HS-27A (cell line): ENCODE measurements around the gene DIP2A.
"Not testable (repeated sequence)": the region's sequence is repeated elsewhere in the genome, so short reads cannot be mapped to it uniquely, and the experiment has no call there.

Experiments used
- DNase-seq: peaks from one replicate; pipeline ENCODE4 v3.0.0-alpha.2; 2012; ENCODE audit warnings: low read depth, missing footprints

Gene DIP2A

GRCh38 chr21:46448855-46449254 is 9.8 kb upstream of the DIP2A start:
- not testable (repeated sequence) for DNase-seq

GRCh38 chr21:46452710-46453109 is 6.0 kb upstream of the DIP2A start:
- DNase-seq: no peak

GRCh38 chr21:46454142-46454541 is 4.5 kb upstream of the DIP2A start:
- DNase-seq: no peak

DNA sequence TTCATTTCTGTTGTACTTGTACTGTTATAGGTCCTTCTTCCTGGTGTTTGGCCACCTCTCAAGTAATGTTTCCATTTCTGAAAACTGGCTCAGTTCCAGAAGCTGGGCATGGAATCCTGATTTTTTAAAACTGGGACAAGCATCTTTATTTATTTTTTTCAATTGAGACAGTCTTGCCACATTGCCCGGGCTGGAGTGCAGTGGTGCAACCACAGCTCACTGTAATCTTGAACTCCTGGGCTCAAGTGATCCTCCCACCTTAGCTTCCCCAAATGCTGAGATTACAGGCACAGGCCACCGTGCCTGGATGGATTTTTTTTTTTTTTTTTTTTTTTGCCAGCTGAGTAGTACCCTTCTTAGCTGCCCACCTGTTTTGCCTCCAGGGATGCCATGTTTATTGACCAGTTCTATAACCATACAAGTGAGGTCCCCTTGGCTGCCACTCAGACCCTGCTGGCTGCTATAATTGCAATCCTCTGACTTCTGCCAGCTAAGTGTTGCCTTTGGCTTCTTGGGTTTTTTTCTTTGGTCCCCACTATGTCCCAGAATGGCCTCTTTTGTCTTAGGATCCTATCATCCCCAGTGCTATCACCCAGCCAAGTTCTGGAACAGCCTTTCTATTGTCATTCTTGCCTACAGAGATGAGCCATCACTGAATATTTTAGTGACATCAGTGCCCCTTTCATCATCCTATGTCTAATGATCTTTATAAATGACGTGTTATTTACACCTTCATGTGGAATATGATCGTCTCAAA is 3.9 kb upstream of the DIP2A start:
- no peak for DNase-seq

GRCh38 chr21:46455575-46456385 is 2.9 kb upstream of the DIP2A start:
- DNase-seq: no peak

DNA sequence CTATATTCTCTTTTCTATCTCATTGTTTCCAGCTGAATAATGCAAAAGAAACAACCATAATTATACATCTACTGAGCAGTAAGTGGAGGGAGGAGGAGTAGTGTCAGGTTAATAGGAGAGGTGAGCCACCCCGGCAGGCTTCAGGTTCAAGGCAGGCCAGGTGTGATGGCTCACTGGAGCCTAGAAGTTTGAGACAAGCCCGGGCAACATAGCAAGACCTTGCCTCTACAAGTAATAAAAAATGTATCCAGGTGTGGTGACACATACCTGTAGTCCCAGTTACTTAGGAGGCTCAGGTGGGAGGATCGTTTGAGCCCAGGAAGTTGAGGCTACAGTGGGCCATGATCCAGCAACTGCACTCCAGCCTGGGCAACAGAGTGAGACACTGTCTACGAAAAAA is 1.9 kb upstream of the DIP2A start:
- no peak for DNase-seq

DNA sequence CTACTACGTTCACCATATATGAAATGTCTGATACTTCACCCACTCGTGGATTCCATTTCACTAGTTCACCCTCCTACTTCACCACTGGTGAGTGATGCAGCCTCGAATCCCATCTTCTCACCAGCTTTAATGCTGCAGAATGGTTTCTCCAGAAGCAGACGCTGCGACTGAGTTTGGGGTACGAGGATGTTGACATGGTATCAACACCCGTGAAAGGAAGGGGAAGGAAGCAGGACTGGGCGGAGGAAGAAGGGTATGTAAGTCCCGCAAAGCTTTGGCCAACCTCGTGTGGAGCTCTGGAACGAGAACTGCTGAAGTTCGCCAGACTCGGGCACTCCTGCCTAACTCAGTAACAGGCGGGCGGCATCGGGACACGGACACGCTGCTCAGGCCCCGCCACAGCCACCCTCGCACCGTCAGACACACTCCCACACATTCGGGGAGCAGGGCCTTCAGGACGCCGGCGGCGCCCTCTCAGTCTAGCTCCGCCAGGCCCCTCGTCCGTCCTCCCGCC is 833 bp upstream of the DIP2A start:
- DNase-seq: peak; percentile 15

- DNase-seq: no peak
Measured at GRCh38 chr21:46459024-46459355, 299 bp downstream of the DIP2A start.

DNA sequence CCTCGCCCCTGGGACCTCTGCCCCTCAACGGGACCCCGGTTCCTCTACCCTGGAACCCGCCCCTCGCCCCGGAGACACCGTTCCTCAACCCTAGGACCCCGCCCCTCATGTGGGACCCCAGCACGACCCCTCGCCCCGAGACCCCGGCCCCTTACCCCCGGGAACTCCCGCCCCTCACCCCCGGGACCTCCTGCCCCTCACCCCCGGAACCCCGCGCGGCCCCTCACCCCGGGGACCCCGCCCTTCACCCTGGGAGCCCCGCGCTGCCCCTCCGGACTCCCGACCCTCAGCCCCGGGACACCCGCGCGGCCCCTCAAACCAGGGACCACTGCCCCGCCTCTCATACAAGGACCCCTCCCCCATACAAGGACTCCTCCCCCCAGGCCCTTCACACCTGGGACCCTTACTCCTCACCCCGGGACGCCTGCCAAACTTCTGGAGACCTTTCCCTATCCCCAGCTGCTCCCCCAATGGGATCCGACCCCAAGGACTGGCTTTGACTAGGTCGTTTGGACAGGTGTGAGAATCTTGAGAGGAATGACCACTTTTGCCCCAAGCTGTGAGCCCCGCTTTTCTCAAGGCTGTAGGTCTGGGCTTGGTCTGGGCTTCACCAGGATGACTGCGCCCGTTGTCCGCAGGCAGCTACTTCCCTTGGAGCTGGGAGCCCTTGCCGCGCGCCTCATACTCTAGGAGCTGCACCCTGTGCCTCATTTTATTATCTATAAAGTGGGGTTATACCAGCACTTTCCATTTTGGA is 843 bp downstream of the DIP2A start:
- no peak for DNase-seq

- no peak for DNase-seq
Measured at GRCh38 chr21:46461909-46462308, 3.2 kb downstream of the DIP2A start.

DNA sequence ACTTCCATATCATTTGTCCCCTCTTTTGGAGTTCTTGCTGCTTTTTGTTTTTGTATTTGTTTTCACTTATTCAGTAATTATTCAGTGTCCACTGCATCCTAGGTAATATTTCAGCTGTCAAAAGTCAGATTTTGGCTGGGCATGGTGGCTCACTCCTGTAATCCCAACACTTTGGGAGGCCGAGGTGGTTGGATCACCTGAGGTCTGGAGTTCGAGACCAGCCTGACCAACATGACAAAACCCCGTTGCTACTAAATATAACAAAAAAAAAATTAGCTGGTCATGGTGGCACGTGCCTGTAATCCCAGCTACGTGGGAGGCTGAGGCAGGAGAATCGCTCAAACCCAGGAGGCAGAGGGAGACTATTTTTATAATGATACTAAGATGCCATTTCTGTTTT is 6.5 kb downstream of the DIP2A start:
- DNase-seq: not testable (repeated sequence)

- DNase-seq: no peak
Measured at GRCh38 chr21:46465651-46466050, 7.0 kb downstream of the DIP2A start.

- DNase-seq: no peak
Measured at GRCh38 chr21:46468108-46468774, 9.6 kb downstream of the DIP2A start.

DNA sequence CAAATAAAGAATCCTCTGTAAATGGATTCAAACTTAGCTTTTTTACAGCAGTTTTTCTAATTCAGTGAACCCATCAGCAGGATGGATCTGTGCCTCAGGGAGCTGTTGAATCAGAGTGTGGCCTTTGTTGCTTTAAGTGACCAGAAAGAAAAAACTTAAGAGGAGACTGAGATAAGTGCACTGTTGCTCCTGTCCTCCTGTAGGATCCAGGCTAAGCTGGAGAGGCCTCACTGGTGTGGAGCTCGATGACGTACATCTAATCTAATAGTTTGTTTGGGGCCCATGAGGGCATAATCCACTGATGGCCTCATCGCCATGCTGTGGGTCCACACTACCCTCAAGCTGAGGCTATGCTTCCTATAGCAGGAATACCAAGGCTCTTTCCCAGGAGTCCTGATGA is 10.6 kb downstream of the DIP2A start:
- no peak for DNase-seq

- no peak for DNase-seq
Measured at GRCh38 chr21:46471514-46471913, 12.8 kb downstream of the DIP2A start.

GRCh38 chr21:46472246-46472645 is 13.6 kb downstream of the DIP2A start:
- no peak for DNase-seq

- no peak for DNase-seq
Measured at GRCh38 chr21:46474382-46474781, 15.7 kb downstream of the DIP2A start.

DNA sequence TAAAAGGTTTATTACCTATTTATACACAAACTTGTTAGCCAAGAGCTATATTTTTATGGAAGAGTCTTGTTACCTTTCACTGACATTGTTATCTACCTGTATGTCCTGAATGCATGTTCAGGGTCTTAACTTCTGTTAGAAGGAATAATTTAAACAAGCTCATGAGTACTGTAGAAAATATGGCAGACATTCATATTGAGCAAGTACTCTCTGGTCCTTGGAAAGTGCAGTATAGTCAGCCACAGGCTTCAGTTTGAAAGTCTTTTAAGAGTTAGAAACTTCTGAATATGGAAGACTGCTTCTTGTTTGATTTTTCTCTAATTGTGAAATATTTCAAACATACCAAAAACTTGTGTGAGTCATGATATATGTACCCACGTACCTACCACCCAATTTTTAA is 16.6 kb downstream of the DIP2A start:
- DNase-seq: no peak

GRCh38 chr21:46477765-46478164 is 19.1 kb downstream of the DIP2A start:
- DNase-seq: no peak

- DNase-seq: no peak
Measured at GRCh38 chr21:46478910-46479309, 20.2 kb downstream of the DIP2A start.

- no peak for DNase-seq
Measured at GRCh38 chr21:46480466-46480865, 21.8 kb downstream of the DIP2A start.

DNA sequence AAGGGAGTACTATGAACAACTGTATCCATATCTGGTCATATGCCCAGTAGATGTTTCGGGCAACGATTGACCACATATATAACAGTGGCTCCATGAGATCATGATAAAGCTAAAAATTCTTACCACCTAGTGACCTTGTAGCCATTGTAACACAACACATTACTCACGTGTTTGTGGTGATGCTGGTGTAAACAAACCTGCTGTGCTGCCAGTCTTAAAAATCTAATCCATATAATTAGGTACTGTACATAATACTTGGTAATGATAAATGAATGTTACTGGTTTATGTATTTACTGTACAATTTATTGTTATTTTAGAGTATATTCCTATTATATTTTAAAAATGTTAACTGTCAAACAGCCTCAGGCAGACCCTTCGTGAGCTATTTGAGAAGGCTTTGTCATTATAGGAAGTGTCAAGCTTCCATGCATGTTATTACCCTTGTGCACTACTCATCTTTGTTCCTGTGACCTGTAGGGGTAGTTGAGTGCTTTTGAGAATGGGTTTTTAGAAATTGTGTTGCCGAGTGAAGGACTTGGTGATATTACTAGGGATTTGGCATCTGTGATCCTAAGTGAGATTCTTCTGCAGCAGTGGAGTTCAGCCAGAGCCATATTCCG is 23.6 kb downstream of the DIP2A start:
- no peak for DNase-seq
